GM18505 (cell line): Measurements from ENCODE around the gene AFF1.
A peak's percentile ranks its signal among the peaks of the same experiment; 100 is the strongest.
"Not testable (repeated sequence)": the region's sequence is repeated elsewhere in the genome, so short reads cannot be mapped to it uniquely, and the experiment has no call there.

Experiments
- ATAC-seq: cut with Tn5 transposase; IDR thresholded peaks from one replicate; pipeline ENCODE4 v1.9.1; 2021; ENCODE audit not compliant: unreplicated experiment
- POLR2A ChIP-seq: IDR thresholded peaks from 4 replicates; pipeline ENCODE4 v1.6.1; 2011; ENCODE audit warnings: borderline replicate concordance; ENCODE audit not compliant: insufficient read depth, insufficient read length; ENCODE audit errors: extremely low read depth

AFF1 gene

GRCh38 chr4:87058356-87059073, 123.7 kb downstream of the AFF1 start:
- no peak for TF ChIP-seq POLR2A
- ATAC-seq: no peak

GRCh38 chr4:87060957-87061356, 126.1 kb downstream of the AFF1 start:
- no peak for ATAC-seq
- TF ChIP-seq POLR2A: no peak

DNA sequence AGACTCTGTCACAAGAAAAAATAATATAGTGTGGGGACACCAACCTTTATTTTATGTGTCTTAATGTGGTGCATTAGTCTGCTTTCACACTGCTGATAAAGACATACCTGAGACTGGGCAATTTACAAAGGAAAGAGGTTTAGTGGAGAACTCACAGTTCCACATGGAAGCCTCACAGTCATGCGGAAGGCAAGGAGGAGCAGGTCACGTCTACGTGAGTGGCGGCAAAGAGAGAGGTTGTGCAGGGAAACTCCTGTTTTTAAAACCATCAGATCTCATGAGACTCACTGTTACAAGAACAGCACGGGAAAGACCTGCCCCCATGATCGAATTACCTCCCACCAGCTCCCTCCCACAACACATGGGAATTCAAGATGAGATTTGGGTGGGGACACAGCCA, 130.2 kb downstream of the AFF1 start:
- no peak for ATAC-seq
- no peak for TF ChIP-seq POLR2A

- TF ChIP-seq POLR2A: no peak
- no peak for ATAC-seq
Measured at GRCh38 chr4:87066403-87067123, 131.8 kb downstream of the AFF1 start.

- no peak for TF ChIP-seq POLR2A
- ATAC-seq: no peak
Measured at GRCh38 chr4:87067124-87067885, 132.5 kb downstream of the AFF1 start.

- no peak for TF ChIP-seq POLR2A
- no peak for ATAC-seq
Measured at GRCh38 chr4:87068583-87069021, 133.8 kb downstream of the AFF1 start.

DNA sequence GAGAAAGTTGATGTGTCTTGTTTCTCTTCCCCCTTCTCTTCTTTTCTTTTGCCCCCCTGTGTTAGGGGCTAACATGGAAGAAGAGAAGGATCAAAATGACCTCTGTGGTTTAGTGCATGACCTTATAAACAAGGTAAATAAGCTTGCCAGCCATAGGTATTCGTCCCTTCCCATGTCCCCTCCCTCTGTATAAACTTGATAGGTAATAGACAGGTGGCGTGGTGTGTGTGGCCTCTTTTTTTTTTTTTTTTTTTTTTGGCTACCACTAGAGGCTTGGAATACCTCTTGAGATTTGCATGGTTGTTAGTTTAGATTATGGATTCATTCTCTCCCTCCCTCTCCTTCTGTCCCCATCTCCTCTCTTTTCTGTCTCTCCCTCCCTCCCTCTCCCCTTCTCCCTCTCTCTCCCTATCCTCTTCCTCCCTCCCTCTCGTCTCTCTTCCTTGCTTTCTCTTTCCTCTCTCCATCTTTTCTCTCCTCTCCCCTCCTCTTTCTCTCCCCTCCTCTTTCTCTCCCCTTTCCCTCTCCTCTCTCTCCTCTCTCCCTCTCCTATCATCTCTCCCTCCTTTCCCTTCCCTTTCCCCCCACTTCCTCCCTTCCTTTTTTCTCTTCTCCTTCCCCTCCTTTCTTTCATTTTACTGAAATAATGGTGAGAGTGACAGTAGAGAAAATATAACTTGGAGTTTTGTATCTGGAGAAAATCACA, 134.4 kb downstream of the AFF1 start:
- no peak for ATAC-seq
- TF ChIP-seq POLR2A: no peak

GRCh38 chr4:87071401-87071800, 136.6 kb downstream of the AFF1 start:
- TF ChIP-seq POLR2A: no peak
- ATAC-seq: no peak

- not testable (repeated sequence) for ATAC-seq
Measured at GRCh38 chr4:87072545-87072944, 137.7 kb downstream of the AFF1 start.

DNA sequence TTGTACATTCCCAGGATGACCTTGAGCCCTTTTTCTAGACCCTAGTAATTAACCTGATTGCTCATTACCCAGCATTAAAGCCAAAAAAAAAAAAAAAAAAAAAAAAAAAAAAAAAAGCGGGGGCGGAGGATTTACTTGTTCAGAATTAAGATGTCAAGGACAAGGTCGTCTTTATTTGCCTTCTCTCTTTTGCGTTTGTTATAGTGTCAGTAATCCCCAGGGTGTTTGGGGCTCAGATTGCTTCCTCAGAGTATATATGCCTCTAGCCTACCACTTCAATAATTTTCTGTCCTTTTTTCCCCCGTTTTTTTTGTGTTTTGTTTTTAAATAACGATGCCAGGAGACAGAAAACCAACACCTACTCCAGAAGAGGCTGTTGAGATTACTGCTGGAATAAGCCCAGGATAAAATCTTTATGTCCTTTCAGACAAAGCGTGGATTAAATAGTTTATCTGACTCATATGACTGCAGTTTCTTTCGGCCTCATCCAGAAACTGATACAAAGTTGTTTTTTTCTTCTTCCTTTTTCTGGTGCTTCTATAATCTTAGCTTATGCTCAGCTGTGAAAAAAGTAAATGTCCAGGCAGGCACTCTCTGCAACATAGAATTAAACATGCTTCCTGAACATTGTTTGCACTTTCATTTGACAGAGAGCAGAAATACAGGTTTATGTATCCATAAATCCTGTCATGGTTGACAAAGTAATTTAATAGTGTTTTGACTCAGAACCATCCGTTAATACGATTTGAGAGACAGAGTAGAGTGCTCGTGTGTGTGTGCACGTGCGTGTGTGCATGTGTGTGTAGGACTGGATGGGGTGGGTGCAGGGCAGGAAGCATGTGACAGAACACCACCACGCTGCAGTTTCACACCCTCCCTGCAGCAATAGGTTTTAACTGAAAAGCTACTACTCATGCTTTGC, 138.6 kb downstream of the AFF1 start:
- TF ChIP-seq POLR2A: peak; percentile 22
- ATAC-seq: peak; percentile 92

DNA sequence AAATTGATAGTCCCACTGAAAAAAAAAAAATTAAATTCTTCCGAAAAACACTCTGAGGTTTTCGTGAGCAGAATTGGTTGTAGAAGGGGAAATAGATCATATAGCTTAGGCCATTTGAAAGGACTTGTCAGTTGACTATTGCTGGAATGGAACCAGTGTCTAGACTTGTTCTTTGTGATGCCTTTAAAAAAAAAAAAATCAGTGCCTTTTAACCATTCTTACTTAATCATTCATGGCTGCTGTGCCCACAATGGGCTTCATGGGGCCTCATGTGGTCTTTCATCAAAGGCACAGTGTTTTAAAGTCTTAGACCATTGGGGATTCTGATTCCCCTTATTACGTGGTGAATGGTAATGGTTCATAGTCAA, 139.3 kb downstream of the AFF1 start:
- no peak for ATAC-seq
- peak; percentile 11 for TF ChIP-seq POLR2A

DNA sequence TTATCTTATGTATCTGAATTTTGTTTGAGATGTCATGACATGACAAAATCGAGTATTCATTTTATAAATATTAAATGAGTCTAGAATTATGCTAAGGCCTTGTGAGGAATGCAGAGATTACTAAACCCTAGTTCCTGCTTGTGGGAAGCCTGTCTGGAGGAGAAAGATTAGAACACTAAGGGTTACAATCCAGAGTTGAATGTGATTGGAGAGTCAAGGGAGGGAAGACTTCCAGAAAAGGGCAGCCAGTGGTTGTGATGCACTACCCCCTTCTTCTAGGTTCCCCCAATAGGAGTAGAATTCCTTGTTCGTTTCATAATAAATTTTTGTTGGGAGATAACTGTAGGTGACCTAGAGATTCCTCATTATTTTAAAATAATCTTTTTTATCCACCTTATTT, 141.1 kb downstream of the AFF1 start:
- ATAC-seq: no peak
- no peak for TF ChIP-seq POLR2A
